GM20431 (cell line): Measurements from ENCODE around the gene TENM4.

Experiments
- in situ Hi-C: fragments of 300-500 bp; cut with MseI, MboI; formaldehyde crosslinking; loops from one replicate; pipeline ENCODE4 v1.15.0; 2020; ENCODE audit warnings: low sequenced_read_pairs; ENCODE audit not compliant: unreplicated experiment

TENM4 gene

DNA sequence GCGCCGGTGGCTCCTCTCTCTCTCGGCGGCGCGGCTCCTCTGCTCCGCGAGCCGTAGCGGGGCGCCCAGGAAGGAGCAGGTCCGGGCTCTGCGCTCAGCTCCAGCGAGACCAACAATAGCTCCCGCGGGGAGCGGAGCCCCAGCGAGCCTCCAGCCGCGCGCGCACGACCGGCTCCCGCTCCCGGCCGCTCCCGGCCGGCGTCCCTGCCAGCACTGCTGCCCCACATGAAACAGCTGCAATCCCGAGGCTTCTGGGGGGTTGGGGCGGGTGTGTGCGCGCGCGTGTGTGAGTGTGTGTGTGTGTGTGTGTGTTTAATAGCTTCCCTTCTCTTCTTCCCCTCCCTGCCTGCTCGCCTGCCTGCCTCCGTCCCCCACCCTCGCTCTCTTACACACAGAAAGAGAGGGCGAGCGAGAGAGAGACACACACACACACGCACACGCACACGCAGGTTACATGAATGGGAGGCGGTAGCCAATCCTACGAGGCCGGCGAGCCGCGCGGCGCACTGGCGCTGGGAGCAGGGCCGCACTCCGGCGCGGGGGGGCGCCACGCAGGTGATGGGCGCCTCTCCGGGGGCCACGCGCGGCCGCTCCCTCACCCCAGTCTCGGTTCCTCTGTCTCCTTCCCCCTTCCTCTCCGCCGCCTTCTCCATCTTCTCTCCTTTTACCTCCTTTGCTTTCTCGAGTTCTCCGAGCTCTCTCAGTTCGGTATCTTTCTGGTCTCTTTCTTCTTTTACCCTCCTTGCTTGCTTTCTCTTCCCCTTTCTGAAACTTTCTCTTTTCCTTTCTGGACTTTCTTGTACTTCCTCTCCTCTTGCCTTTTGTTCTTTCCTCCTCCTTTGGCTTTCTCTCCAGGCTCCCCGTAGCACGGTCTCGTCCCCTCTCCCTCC, at the start of gene TENM4:
Gene TENM4, minus strand, starts transcription at position 460 of the 890 bp plus-strand sequence. CDS start 371,086 bp downstream, outside the sequence.
- in situ Hi-C loops = no loop called here

DNA sequence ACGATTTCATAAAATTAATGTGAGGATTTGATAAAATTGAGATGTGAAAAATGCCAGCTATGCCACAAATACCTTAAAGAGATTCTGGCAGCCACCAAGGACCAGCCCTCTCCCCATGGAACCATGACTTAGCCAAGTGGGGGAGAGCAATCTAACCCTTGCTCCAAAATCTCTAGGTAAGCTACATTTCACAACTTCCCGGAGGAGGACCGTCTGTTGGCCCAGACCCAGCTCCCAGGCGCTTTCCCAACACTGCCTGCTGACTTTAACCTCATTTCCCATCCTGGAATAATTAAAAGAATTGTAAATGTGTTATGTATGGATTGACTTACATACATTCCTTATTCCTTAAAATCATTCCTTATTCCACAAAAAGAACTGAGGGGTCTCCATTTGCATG, 47.5 kb upstream of the TENM4 start:
- in situ Hi-C loops = no loop called here

DNA sequence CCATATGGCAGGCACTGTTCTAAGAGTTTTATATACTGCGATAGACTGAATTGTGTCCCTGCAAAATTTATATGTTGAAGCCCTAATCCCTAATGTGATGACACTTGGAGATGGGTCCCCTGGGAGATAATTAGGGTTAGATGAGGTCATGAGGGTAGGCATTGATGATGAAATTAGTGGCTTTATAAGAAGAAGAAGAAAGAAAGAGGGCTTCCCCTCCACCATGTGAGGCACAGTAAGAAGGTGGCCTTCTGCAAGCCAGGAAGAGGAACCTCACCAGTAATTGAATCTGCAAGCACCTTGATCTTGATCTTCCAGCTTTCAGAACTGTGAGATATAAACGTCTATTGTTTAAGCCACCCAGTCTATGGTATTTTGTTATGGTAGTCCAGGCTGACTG, 46.6 kb upstream of the TENM4 start:
- in situ Hi-C loops = no loop called here

DNA sequence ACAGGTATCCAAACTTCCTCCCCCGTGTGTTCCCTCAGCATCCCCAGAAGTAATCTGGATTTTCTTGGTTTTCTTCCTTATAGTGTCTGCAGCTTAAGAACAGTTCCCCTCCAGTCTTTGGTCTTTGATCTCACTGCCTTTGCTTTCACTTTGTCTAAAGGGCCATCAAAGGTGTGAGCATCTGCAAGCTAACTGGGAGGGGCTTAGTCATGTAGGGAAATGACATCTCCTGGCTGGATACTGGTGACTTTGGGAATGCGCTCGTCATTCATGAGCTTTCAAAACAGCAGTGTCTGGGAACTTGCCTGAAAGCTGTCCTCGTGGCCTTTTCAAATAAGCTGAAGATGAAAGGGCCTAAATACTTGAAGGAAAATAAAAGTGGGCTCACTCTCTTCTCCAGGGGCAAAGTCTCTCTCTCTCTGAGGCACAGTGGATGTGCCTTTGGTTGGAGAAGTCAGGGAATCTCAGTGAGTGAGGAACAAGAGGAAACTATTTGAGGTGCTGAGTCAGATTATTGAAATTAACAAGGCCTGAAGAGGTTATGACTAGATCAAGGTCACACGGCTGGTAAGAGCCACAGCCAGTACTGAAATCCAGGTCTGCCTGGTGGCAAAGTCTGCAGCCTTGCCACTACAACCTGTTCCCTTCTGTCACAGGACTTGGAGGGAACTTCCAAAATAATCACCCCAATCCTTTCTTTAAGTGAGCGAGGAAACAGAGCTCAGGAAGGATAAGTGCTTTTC, 45.6 kb upstream of the TENM4 start:
- in situ Hi-C loops = no loop called here

DNA sequence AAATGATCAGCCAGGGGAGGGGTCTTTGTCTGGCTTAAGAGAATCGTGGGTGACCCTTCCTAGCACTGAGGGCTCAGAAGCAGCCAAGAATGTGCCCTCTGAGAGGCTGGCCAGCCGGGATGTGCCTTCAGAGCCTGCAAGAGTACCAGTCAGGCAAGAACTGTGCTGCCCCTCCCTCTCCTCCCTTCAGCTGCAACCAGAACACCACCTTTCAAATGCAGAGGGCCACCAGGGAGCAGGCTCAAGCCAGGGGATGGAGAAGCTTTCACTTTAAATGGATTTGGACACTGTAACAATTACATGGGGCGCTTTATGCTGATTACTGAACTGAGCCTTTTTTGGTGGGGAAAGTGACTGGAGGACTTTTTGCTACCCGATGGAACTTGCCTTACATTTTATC, 44.9 kb upstream of the TENM4 start:
- in situ Hi-C loops = no loop called here

DNA sequence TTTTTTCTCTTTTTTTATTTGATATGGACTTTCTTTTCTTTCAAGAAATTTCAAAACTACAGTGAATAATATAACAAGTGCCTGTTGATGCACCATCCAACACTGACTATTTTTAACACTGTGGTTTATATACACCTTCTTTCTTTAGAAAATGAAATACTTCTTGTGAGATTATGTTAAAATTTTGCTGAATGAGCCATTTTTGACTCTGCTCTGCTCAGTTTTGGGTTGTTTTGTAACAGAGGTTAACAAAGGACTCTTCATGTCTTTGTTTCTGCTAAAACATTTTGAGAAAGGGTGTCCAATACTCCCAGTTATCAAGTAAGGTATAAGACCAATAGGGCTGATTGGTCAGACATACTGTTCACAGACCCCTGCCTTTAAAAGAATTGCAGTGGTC, 44.0 kb upstream of the TENM4 start:
- in situ Hi-C loops = no loop called here

DNA sequence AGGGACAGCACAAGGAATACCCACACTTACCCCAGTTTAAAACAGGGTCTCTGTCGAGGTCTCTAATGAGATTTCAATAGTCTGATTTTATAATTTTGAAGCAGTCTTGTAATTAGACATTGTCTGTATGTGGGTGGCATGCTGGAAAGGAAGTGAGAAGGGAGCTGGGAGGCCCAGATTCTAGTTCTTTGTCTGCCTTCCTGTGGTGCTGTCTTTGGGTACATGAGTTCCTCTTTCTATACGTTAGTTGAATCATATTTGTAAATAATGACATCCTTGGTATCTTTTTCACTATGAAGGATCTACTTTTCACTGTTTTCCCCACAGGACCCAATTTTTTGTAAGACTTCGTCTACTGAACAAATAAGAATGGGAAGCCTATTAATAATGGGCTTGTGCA, 42.0 kb upstream of the TENM4 start:
- in situ Hi-C loops = no loop called here

DNA sequence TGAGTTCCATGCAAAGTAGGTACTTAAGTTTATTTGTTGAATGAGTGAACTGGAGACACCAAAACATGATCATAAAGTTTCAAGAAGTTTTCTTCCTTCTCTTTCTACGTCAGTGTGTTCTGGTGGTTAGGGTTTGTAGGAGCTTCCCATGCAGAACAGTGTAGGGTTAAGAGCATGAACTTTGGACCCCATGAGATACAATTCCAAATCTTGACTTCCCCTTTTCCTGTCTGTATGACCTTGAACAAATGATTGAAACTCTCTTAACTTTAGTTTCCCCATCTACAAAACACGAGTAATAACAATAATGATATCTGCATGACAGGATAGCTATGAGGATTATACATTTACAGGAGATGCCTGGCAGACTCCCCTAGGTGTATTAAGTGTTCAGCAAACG, 41.0 kb upstream of the TENM4 start:
- in situ Hi-C loops = no loop called here

DNA sequence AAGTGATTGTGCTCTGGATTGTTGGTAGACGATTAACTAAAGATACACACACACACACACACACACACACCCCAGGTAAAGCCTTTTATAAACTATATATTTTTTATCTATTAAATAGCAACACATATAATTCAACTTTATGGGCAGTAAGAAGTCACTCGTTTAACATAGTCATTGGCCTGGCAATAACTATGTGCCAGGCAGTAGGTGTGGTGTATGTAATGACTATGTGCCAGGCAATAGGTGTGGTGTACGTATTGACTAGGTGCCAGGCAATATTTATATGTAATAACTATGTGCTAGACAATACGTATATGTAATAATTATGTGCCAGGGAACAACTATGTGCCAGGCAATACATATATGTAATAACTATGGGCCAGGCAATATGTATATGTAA, 40.0 kb upstream of the TENM4 start:
- in situ Hi-C loops = no loop called here

DNA sequence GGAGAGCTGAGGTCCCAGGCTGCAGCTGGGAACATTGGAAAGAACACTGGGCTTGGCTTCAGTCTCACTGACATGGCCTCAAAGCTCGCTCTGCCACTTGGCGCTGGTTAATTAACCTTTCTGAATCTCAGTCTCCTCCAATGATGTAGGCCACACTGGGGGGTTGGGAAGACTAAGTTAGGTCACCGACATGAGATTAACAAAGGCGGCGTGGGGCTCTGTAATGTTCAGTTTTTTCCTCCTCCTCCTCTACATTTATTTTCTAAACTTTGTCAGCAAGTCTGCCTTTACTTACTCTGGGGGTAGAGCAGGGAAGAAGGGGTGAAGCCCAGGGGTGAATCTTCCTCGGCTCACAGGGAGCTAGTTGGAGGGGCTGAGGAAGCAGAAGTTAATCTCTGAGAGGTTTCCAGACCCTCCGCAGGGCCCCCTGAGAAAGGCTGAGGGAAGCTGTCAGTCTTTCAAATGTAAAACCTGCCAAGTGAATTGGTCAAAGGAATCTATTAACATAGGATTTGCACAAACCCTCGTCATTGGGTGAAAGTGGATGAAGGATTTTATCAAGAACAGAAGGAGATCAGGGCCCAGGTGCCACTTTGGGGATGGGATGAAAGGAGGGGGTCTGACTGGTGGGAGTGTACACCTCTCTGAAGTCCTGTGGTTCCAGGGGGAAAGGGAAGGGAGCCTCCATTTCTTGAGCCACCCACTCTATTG, 32.1 kb upstream of the TENM4 start:
- in situ Hi-C loops = no loop called here

DNA sequence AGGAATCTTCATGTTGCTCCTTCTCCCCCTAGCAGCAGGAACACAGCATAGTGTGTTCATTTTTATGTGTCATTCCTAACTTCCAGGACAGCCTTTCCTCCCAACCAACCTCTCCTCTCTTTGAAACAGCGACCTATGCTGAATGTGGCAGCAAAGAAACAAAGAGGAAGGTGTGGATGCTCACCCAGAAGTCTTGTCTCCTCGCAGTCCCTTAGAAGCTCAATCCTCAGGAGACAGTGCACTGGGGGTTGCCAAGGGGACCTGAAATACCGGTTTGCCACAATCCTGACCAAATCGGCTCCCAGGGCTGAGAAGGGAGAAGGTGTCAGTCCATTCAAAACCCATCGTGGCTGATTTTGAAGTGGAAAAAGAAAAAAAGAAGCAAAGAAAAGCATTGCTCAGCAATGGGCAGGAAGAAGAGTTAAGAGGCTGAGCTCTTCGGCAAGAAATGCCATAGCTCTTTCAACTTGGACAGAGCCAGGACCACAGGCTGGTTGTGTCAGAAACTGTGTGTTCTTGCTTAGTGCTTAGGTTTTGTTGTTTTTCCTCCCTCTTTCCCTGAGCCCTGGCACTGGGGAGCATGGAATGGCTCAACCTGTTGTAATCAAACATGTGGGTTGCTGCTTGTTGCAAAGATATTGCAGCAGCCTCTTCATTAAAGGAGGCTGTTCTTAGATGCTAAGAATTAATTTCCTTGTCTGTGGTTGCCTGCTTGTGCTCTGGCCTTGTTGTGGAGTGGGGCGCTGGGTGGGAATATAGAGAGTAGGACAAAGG, 30.4 kb upstream of the TENM4 start:
- in situ Hi-C loops = no loop called here

DNA sequence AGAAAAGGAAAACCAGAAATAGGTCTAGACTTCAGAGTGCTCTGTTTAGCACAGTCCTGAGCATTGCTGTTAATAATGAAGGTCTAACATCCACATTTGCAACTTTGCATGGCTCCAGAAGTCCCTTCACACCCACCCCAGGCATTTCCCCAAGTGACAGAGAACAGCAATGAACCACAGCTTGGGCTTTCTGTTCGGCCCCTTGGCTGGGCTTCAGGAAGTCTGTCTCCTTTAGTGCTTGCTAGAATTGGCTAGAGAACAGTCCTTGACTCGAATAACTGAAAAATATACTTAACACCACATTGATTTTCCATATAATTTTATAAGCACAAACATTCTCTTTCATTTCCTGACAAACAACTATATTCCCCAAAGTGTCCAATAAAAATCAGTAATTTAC, 29.3 kb upstream of the TENM4 start:
- in situ Hi-C loops = no loop called here

DNA sequence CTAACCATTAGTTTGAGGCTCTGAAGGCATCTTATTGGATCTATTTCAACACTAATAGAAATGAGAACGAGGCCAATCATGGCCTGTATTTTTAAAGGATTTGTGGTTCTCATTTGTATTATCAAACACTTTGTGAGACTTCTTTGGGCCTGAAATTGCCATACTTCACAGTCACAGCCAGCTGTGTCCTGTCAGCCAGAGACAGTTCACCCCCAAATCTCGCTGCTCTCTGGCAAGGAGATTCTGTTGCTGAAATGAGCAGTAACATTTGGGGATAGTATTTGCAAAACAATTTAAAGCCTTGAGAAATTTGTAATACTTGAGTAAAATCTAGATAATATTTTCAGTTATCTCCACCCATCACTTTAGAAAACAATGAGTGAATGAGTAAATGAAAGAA, 26.9 kb upstream of the TENM4 start:
- in situ Hi-C loops = no loop called here

DNA sequence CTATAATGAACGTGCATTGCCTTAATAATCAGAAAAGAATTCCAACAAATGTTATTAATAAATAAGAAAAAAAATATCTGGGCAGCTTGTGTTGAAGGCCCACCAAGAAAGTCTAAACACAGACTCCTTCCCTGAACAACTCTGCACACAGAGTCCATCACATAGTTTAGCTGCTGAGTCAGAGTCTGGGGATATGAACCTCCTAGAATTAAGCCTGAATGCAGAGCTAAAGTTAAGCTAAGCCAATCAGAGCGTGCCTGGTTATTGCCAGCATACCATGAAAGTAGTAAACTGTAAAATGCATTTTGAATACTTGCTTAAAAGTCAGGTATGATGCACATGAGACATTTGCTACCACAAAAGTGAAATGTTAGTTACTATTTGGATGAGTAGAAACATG, 25.6 kb upstream of the TENM4 start:
- in situ Hi-C loops = no loop called here

DNA sequence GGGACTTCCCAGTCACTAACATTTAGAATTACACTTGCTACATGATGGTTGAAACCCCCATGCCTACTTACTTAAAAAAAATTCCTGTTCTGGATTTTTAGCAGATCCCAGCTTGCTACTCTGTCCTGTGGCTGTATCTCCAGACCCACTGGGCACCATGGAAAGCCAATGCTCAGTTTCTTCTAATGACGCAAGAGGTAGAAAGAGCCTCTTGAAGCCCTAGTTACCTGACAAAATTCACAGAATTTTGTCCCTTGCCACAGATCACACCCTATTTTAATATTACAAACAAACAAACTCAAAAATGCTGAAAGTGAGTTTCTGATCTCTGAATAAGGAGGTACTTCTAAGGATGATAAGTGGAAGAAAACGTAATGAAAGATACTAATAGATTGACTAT, 24.3 kb upstream of the TENM4 start:
- in situ Hi-C loops = no loop called here

DNA sequence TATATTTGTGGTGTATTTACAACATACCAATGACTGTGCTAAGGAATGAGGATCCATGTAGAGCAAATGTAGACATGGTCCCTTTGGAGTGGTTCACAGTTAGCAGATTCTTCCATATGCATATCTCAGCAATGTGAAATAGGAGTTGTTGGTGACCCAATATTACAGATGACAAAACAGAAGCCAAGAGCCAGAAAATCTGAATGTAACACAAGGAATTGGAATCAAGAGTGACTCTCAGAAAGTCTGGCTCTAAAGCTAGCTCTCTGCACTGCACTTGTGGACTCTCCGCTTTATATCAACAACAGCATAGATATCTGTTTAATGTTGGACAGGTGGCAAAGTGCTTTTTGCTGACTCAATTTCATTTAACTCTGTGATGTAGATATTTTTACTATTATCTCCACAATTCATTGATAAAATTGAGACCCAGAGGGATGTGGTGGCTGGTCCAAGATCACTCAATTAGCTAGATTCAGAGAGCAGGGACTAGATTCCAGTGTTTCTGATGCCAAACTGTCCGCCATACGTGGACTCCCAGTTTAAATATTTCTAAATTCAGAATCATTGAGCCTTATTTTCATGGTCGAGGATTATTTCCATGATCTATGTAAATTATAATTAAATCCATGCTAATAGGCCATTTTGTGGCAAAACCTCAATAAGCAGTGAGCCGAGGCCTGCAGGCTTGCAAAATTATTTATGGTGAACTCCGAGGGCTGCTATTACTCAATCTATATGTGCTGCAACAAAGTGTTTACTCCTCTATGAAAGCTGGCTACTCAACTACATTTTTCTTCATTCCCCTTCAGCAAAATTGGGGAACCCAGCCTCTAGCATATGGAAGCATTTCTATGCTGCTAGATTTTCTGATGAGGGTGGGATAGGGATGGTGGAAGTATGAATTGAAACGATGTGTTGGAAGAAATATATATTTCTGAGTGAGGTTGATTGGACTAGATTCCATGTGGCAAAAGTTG, 21.1 kb upstream of the TENM4 start:
- in situ Hi-C loops = no loop called here

DNA sequence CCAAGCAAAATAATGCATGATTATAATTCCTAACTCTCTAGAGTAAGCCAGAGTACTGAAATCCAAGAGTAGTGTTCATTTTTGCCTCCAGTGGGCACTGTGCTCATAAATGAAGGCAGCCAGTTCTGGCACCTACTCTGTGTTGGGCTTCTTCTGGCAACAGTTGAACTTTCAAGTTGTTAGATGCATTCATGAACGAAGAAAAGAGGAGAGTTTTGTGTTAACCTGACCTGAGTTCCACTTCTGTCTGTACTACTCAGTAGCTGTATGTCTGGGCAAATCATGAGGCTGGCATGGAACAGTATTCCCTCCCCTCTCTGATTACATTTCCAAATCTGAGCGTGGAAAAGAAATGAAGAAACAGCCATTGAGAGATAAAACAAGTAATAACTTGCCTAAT, 20.3 kb upstream of the TENM4 start:
- in situ Hi-C loops = no loop called here

DNA sequence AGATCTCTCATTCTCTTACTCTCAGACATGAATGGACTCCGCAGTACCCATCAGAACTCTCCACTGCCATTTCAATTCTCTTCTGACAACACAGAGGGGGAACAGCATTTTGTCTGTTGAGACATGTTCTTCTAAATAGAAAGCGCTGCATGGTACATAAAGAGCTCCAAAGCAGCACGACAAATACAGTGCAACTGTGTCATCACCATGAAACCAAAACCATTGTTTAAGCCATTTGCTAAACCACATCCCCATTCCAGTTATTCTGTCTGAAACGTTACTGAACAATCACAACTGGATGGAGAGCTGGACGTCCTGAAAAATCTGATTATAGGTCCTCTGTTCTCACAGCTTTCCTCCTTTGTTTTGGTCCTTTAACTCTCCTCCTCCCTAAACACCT, 17.9 kb upstream of the TENM4 start:
- in situ Hi-C loops = no loop called here

DNA sequence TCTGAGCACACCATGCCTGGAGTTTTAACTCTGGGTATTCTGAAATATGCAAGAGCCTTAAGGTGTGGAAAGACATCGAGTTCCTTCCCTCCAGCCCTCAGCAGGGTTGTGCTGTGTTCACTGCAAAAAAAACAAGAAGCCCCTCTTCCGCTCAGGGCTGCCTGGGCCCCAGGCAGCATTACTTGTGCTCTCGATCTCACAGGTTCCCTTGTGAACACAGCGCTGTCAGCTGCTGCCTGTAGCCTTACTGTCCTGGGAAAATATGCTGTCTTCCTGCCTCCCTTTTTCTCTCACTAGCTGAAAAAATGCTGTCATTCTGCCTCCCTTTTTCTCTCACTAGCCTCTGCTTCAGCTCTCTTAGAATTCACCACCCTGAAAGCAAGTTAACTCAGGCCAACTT, 15.7 kb upstream of the TENM4 start:
- in situ Hi-C loops = no loop called here
